Astrocyte (in vitro differentiated cells and primary cell): ENCODE data around the gene STIM1. TPM values are rescaled to one million over a fixed set of nuclear protein-coding genes. Genes with fewer than 3 reads are reported as not detected.

Experiments used
- DNase-seq: peaks from one replicate; pipeline ENCODE4 v3.0.0-alpha.2; 2010; ENCODE audit warnings: low read depth
- FAIRE-seq: peaks from 2 replicates; lab custom pipeline; 2011; peaks lifted over from hg19 to GRCh38; lab: Jason Lieb, UNC
- H2AFZ ChIP-seq: 2 replicates; pipeline ENCODE4 v1.6.0; 2012; ENCODE audit warnings: low read depth, low read length, inconsistent platforms
- H3K27ac ChIP-seq: 2 replicates; pipeline ENCODE4 v1.5.1; 2011; ENCODE audit warnings: low read depth, low read length, inconsistent platforms
- H3K27me3 ChIP-seq: 2 replicates; pipeline ENCODE4 v1.6.0; 2011; ENCODE audit warnings: low read length, inconsistent platforms; ENCODE audit not compliant: insufficient read depth
- H3K36me3 ChIP-seq: 2 replicates; pipeline ENCODE4 v1.5.1; 2011; ENCODE audit warnings: low read length, inconsistent platforms; ENCODE audit not compliant: insufficient read depth
- H3K4me1 ChIP-seq: 2 replicates; pipeline ENCODE4 v1.5.1; 2011; ENCODE audit warnings: low read length, inconsistent platforms; ENCODE audit not compliant: insufficient read depth
- H3K4me2 ChIP-seq: 2 replicates; pipeline ENCODE4 v1.6.0; 2012; ENCODE audit warnings: low read length, inconsistent platforms
- H3K4me3 ChIP-seq: 2 replicates; pipeline ENCODE4 v1.5.1; 2011; ENCODE audit warnings: low read depth, mild to moderate bottlenecking, low read length, inconsistent platforms; ENCODE audit not compliant: insufficient read depth
- H3K79me2 ChIP-seq: 2 replicates; pipeline ENCODE4 v1.6.0; 2012; ENCODE audit warnings: mild to moderate bottlenecking, low read length, inconsistent platforms; ENCODE audit not compliant: insufficient read depth
- H3K9ac ChIP-seq: 2 replicates; pipeline ENCODE4 v1.6.0; 2012; ENCODE audit warnings: mild to moderate bottlenecking, low read length, inconsistent platforms
- H3K9me3 ChIP-seq: 2 replicates; pipeline ENCODE4 v1.5.1; 2012; ENCODE audit warnings: low read depth, mild to moderate bottlenecking, low read length, inconsistent platforms; ENCODE audit not compliant: insufficient read depth
- H4K20me1 ChIP-seq: 2 replicates; pipeline ENCODE4 v1.6.0; 2012; ENCODE audit warnings: low read length, inconsistent platforms; ENCODE audit not compliant: insufficient read depth
- H3K27ac Mint-ChIP-seq: one replicate; pipeline ENCODE4 v1.8.0; 2021; ENCODE audit warnings: mild to moderate bottlenecking, mixed read lengths; ENCODE audit not compliant: unreplicated experiment
- H3K27me3 Mint-ChIP-seq: one replicate; pipeline ENCODE4 v1.8.0; 2021; ENCODE audit warnings: low read depth, mixed read lengths; ENCODE audit not compliant: unreplicated experiment
- H3K36me3 Mint-ChIP-seq: one replicate; pipeline ENCODE4 v1.8.0; 2021; ENCODE audit warnings: low read depth, mixed read lengths; ENCODE audit not compliant: unreplicated experiment
- H3K4me1 Mint-ChIP-seq: one replicate; pipeline ENCODE4 v1.8.0; 2021; ENCODE audit warnings: low read depth, mixed read lengths; ENCODE audit not compliant: unreplicated experiment
- H3K4me3 Mint-ChIP-seq: one replicate; pipeline ENCODE4 v1.8.0; 2021; ENCODE audit warnings: mild to moderate bottlenecking, moderate library complexity, mixed read lengths; ENCODE audit not compliant: unreplicated experiment
- H3K9me3 Mint-ChIP-seq: one replicate; pipeline ENCODE4 v1.8.0; 2021; ENCODE audit warnings: mild to moderate bottlenecking, mixed read lengths; ENCODE audit not compliant: unreplicated experiment
- CTCF ChIP-seq: IDR thresholded peaks from 2 replicates; pipeline ENCODE4 v1.5.1; 2011; ENCODE audit warnings: low read depth, mild to moderate bottlenecking, inconsistent platforms, low read length, moderate library complexity; ENCODE audit not compliant: insufficient read depth
- EZH2 ChIP-seq: IDR thresholded peaks from 2 replicates; pipeline ENCODE4 v1.6.1; 2012; ENCODE audit warnings: mild to moderate bottlenecking, low read length, inconsistent platforms; ENCODE audit not compliant: insufficient read depth
- total RNA-seq: library from RNA; stranded (reverse); gene quantifications from 2 replicates; pipeline ENCODE4 v1.2.1, GENCODE V29; 2021

Gene STIM1
- total RNA-seq, 1 donor from 2014 or later: 42.9 TPM

DNA sequence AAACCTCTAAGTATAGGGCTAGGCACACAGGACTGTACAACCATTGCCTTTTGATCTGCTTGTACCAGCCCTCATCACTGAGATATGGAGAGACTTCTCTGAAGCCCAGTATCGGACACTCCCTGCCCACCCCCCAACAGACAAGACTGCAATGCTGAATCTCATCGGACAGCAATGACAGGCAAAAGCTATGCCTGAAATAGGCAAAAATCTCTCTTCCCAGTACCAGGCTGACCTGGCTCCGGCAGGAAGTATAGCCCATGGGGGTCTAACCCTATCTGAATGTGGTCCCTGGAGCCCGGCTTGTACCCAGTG is 21.2 kb upstream of the STIM1 start:
- H3K9ac ChIP-seq: no peak overlapping the region
- Mint-ChIP-seq H3K27me3 (no peaks in the 10 kb centered on the region), H3K9me3 (no peaks in the 10 kb centered on the region), H3K4me1 (peaks cover 44% of the 10 kb centered on the region), H3K4me3 (no peak overlapping the region), H3K27ac (peak overlapping the region; percentile 41), H3K36me3 (peaks cover 17% of the 10 kb centered on the region)
- no peak for FAIRE-seq
- H3K79me2 ChIP-seq: peaks cover 97% of the 10 kb centered on the region
- peaks cover 7% of the 10 kb centered on the region for H3K36me3 ChIP-seq
- no peak overlapping the region for H3K4me3 ChIP-seq
- H2AFZ ChIP-seq: no peak overlapping the region
- no peak for DNase-seq
- H3K4me1 ChIP-seq: peaks cover 10% of the 10 kb centered on the region
- no peaks in the 10 kb centered on the region for H3K27me3 ChIP-seq
- TF ChIP-seq EZH2: no peak
- no peak for TF ChIP-seq CTCF
- H3K4me2 ChIP-seq: no peak overlapping the region
- H4K20me1 ChIP-seq: peaks cover 96% of the 10 kb centered on the region
- H3K9me3 ChIP-seq: no peaks in the 10 kb centered on the region
- no peak overlapping the region for H3K27ac ChIP-seq

DNA sequence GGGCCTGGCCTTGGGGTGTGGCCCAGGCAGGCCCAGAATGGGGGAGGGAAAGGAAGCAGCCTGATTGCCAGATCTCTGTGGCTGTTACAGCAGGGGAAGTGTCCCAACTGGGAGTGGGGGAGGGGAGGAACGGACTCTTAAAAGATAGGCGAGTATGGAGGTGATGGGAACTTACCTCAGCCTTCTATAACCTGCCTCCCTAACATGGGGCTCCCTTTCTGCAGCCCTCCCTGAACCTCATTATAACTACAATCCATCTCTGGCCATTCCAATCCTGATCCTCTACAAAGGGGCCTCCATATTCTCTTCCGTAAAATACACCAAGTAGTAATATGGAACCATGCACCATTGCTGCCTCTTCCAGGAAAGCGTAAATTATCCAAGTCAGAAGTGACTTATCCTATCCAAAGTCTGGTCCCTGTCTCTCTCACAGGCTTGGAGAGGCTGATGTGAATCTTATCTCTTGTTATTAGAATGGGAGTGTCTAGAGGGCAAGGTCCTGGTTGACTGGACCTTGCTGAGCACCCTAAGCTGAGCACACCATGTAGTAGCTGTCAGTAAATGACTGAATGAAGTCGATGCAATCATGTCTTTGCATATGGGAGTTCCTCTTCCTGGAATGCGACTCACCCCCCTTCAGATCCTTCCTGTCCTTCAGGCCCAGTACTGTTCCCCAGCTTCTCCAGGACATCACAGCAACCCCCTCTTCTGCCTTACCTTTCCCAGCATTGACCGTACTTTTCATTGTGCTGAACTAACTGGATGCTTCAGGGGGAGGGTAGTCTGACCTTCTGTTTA is 20.6 kb upstream of the STIM1 start:
- TF ChIP-seq EZH2: no peak
- TF ChIP-seq CTCF: no peak
- Histone ChIP-seq H3K9ac (no peak overlapping the region), H3K27me3 (no peaks in the 10 kb centered on the region), H4K20me1 (peaks cover 97% of the 10 kb centered on the region), H3K27ac (no peak overlapping the region), H2AFZ (no peak overlapping the region), H3K4me1 (peaks cover 14% of the 10 kb centered on the region), H3K36me3 (peaks cover 6% of the 10 kb centered on the region), H3K79me2 (peaks cover 99% of the 10 kb centered on the region), H3K4me2 (no peak overlapping the region), H3K9me3 (no peaks in the 10 kb centered on the region), H3K4me3 (no peak overlapping the region)
- Mint-ChIP-seq H3K4me1 (peaks cover 49% of the 10 kb centered on the region), H3K4me3 (peak overlapping the region; percentile 51), H3K27me3 (no peaks in the 10 kb centered on the region), H3K27ac (peak overlapping the region; percentile 56), H3K36me3 (peaks cover 16% of the 10 kb centered on the region), H3K9me3 (no peaks in the 10 kb centered on the region)
- no peak for FAIRE-seq
- DNase-seq: no peak

- H3K27me3 Mint-ChIP-seq: no peaks in the 10 kb centered on the region
- no peak for DNase-seq
- H3K9me3 Mint-ChIP-seq: no peaks in the 10 kb centered on the region
- no peaks in the 10 kb centered on the region for H3K9me3 ChIP-seq
- H3K36me3 ChIP-seq: peaks cover 2% of the 10 kb centered on the region
- no peak overlapping the region for H3K4me2 ChIP-seq
- H3K4me3 ChIP-seq: no peak overlapping the region
- no peak overlapping the region for H3K4me3 Mint-ChIP-seq
- H3K27ac Mint-ChIP-seq: no peak overlapping the region
- no peak overlapping the region for H3K27ac ChIP-seq
- H2AFZ ChIP-seq: no peak overlapping the region
- no peaks in the 10 kb centered on the region for H3K27me3 ChIP-seq
- TF ChIP-seq EZH2: no peak
- TF ChIP-seq CTCF: no peak
- H3K4me1 Mint-ChIP-seq: peaks cover 48% of the 10 kb centered on the region
- H3K79me2 ChIP-seq: peaks cover 98% of the 10 kb centered on the region
- FAIRE-seq: no peak
- peaks cover 14% of the 10 kb centered on the region for H3K36me3 Mint-ChIP-seq
- H3K9ac ChIP-seq: no peak overlapping the region
- peaks cover 92% of the 10 kb centered on the region for H4K20me1 ChIP-seq
- H3K4me1 ChIP-seq: peaks cover 19% of the 10 kb centered on the region
Observed at GRCh38 chr11:3835751-3836150, 19.7 kb upstream of the STIM1 start.
